Omental fat pad (tissue), 4 donors: ENCODE measurements around the gene TXNRD2. TPM values are rescaled to one million over a fixed set of nuclear protein-coding genes. Genes with fewer than 3 reads are reported as not detected.

Experiments used
- ATAC-seq: fragments of 150-250 bp; one replicate; pipeline ENCODE4 v1.9.1; 2016; ENCODE audit warnings: mild to moderate bottlenecking, moderate library complexity; ENCODE audit not compliant: low FRiP score
- DNase-seq: peaks from one replicate; pipeline ENCODE4 v3.0.0-alpha.2; 2019; ENCODE audit warnings: low spot score
- total RNA-seq, 4 donors: library from RNA; depleted of rRNA; stranded (reverse); fragments of >200 nt; gene quantifications; one replicate each; pipeline ENCODE4 v1.1.0, GENCODE V29; 2016
- TF ChIP-seq, protein P1 (sequence below), 3 donors: fragments of 450-650 bp; IDR thresholded peaks; one replicate each; pipeline ENCODE4 v1.5.1; 2016 to 2017; ENCODE audit warnings: antibody characterized with exemption in 3 of 3, mild to moderate bottlenecking in 3 of 3, moderate library complexity in 2 of 3

TXNRD2 gene
- total RNA-seq, 4 donors from 2014 or later: 10.1 to 24.4 (median 15.1) TPM

DNA sequence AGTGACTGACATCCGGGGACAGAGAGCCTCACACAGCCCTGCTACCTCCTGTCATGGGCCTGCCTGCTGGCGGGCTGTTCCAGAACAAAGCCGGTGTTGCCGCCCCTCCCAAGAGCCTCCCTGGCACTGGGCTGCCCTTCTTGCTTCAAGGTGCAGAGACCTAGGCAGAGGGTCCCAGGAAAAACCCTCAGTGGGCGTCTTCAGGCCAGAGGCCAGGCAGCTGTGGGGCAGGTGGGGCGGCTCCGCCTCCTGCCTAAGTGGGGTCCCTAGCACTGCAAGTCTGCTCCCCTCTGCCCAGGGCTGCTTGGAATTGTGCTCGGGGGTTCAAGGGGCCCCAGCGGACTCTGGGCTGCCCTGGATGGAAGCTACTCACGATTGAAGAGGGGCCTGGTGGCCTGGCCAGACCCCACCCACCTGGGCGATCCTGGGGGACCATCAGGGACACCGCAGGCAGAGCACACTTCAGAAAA, 66.5 kb downstream of the TXNRD2 start:
- ATAC-seq (no peak), DNase-seq (peak; percentile 11)
- TF ChIP-seq, protein P1, sequence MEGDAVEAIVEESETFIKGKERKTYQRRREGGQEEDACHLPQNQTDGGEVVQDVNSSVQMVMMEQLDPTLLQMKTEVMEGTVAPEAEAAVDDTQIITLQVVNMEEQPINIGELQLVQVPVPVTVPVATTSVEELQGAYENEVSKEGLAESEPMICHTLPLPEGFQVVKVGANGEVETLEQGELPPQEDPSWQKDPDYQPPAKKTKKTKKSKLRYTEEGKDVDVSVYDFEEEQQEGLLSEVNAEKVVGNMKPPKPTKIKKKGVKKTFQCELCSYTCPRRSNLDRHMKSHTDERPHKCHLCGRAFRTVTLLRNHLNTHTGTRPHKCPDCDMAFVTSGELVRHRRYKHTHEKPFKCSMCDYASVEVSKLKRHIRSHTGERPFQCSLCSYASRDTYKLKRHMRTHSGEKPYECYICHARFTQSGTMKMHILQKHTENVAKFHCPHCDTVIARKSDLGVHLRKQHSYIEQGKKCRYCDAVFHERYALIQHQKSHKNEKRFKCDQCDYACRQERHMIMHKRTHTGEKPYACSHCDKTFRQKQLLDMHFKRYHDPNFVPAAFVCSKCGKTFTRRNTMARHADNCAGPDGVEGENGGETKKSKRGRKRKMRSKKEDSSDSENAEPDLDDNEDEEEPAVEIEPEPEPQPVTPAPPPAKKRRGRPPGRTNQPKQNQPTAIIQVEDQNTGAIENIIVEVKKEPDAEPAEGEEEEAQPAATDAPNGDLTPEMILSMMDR (IDR thresholded peaks at IDR 0.05): no peak

DNA sequence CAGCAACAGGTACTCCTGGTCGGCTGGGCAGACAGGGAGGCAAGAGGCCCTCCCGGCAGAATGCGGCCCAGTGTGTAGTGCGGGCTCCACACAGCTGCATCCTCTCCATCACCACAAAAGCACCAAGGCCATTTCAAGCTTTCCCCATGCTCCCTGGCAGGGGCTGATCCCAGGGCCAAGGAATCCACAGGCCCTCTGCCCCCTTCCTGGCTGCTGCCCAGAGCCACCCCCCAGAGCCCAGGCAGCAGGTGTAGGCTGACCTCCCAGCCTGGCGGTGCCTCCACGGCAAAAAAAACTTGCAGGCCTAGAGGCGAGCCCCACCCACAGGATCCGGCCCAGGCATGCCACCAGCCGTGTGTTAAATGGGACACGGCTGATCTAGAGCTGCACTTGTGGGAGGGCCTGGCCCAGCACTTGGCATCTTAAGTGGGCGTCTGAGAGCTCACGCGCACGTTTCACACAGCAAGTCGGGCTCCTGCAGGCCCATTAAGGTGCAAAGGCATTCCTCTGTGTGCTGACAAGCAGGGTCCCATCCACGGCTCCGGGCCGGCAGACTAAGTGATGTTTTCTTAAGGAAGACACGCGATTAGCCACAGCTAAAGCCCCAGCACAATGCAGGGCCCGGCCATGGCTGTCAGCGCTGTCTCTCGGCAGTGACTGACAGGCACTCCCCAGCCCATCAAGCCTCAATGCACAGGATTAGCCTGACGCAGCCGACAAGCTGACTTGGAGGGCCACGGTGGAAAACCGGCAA, 67.1 kb downstream of the TXNRD2 start:
- TF ChIP-seq, protein P1 (IDR thresholded peaks at IDR 0.05): no peak
- ATAC-seq: no peak

DNA sequence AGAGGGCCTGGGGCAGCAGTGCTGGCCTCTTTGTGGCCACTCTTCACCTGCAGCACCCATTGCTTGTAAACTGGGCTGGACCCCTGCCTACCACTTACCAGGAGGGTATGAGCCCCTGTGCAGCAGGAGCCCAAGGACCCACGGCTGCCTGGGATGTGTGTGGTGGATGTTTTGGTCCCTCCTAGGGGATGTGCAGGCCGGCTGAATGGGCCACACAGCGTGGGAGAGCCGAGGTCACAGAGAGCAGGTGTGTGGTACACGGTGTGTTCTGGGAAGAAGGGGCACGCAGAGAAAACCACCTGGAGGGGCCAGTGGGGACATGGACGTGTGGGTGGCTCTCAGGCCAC, 67.7 kb downstream of the TXNRD2 start:
- TF ChIP-seq, protein P1 (IDR thresholded peaks at IDR 0.05): no peak
- peak; percentile 9 for DNase-seq
- no peak for ATAC-seq

More for the DNA sequence above, 67.1 kb downstream of the TXNRD2 start:
- peak; percentile 18 for DNase-seq

DNA sequence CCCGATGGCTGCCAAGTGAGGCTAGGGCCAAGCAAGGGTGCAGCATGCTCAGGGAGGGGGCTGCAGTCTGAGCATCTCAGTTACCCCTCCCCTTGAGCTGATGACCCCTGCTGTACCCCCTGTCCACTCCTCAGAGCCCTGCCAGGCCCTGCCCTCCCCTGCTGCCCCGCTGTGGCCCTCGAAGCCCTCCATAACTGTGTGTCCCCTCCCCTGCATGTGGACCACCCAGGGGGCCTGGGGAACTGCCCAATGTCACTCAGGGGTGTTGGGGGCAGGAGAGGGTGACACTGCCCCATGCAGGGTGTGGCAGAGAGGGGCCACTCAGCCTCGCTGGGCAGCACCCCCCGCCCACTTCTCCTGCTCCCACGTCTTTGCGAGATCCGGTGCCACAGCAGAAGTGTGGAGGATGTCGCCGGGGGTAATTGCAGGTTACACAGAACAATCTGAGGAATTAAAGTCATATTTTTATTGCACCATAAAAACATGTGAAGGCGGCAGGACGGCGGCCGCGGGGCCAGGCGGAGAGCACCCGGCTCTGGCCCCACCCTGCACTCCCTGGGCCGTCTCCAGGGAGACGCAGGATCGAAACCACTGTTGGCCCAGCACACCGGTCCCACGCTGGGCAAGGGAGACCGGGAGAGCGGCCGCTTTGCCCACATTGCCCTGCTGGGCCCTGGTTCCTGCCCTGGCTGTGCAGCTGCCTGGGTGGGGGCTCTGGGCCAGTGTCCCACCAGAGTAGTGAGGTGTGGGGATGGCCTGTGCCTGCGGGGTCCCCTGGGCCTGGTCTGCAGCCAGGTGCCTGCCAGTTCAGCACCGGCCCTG, 68.3 kb downstream of the TXNRD2 start:
- no peak for ATAC-seq
- TF ChIP-seq, protein P1 (IDR thresholded peaks at IDR 0.05): no peak
- peak; percentile 17 for DNase-seq

DNA sequence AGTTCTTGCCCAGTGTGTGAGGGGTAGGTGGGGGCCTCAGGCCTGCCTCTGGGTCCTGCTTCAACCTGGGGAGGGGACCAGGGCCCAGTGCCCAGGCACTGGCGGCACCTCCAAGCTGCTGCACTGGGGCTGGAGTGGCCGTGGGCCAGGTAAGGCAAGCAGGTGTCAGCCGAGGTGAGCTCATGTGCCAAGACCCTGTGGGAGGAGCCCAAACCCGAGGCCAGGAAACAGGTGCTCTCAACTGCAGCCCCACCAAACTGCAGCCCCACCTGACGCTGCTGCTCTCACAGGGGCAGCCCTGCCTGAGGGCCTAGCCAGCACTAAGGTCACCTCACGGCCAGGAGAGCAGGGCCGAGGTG, 68.9 kb downstream of the TXNRD2 start:
- TF ChIP-seq, protein P1 (IDR thresholded peaks at IDR 0.05): no peak
- peak; percentile 6 for DNase-seq
- no peak for ATAC-seq

DNA sequence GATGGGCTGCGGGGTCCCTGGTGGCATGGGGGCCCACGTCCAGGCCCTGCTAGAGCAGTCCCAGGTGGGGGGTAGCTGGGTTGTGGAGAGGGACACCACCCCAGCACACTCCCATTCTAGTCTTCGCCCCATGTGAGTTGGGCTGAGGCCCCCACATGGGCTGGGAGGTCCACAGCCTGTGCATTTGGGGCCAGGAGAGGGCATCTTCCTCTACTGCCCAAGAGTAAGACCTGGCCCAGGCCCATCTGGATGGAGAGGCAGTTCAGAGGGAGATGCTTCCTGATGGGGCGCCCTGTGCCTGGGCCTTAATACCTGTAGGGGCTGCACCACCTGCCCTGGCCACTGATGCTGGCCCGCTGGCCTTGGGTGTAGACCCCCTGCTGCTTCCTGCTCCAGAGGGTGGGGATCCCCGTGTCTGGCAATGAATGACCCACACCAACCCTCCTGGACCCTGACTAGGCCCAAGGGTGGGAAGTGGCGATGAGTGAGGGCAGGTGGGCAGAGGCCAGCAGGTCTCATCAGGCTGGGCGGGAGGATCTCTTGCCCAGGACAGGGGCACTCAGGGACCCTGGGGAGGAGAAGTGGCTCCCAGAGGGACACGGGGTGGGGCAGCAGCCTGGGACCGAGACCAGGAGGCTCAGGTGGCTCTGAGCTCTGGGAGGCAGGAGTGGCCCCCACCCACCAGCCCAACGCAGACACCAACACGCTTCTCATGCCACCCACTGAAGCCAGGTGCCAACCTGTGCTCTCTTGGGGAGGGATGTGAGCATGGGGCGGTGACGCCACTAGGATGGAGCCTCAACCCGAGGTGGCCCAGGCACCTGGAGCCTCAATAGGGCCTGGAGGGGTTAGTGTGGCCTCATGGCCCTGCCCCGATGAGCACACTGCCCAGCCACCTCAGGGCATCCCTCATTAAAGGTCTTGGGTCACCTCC, 69.5 kb downstream of the TXNRD2 start:
- TF ChIP-seq, protein P1 (IDR thresholded peaks at IDR 0.05): no peak
- ATAC-seq (no peak), DNase-seq (peak; percentile 20)
